GM19035 (cell line): ENCODE data around the gene PTPRN2.

Source experiments
- ATAC-seq: cut with Tn5 transposase; IDR thresholded peaks from one replicate; pipeline ENCODE4 v1.9.1; 2021; ENCODE audit not compliant: unreplicated experiment

The PTPRN2 gene

DNA sequence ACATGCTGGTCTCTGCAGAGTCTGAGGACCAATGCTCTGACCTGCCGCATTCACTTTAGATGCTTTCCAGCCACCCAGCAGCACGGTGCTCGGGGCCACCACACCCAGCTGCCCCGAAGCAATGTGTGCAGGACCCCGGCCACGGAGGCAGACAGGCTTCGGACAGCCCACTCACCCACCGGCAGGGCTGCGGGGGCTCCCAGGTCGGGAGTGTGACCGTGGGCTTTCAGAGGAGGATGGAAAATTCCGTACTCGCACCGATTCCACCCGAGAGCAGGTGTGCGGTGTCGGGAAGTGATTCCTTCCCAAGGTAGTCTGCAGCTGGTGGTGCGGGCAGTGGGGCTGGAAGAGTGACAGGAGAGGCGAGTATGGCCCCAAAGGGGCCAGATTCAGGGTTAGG lies 1059.9 kb downstream of the PTPRN2 start:
- ATAC-seq = no peak

- ATAC-seq = no peak
These were observed 1060.5 kb downstream of the PTPRN2 start for GRCh38 chr7:157526913-157527634.

- no peak for ATAC-seq
These were observed 1061.4 kb downstream of the PTPRN2 start for GRCh38 chr7:157526005-157526912.

DNA sequence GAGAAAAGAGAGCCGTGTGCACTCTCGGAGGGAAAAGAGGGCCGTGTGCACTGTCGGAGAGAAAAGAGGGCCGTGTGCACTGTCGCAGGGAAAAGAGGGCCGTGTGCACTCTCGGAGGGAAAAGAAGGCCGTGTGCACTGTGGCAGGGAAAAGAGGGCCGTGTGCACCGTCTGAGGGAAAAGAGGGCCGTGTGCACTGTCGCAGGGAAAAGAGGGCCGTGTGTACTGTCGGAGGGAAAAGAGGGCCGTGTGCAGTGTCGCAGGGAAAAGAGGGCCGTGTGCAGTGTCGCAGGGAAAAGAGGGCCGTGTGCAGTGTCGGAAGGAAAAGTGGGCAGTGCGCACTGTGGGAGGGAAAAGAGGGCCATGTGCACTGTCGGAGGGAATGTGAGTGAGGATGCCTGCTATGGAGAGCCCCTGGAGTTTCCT lies 1062.1 kb downstream of the PTPRN2 start:
- ATAC-seq = no peak

DNA sequence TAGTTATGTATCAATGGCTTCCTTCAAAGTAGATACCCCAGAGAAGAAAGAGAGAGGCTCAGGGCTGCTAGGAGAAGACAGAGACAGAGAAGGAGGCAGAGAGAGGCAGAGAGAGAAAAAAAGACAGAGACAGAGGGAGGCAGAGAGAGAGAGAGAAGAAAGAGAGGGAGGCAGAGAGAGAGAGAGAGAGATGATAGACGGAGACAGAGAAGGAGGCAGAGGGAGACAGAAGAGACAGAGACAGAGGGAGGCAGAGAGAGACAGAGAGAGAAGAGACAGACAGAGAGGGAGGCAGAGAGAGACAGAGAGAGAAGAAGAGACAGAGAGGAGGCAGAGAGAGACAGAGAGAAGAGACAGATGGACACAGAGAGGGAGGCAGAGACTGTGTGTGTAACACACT lies 1062.9 kb downstream of the PTPRN2 start:
- no peak for ATAC-seq

DNA sequence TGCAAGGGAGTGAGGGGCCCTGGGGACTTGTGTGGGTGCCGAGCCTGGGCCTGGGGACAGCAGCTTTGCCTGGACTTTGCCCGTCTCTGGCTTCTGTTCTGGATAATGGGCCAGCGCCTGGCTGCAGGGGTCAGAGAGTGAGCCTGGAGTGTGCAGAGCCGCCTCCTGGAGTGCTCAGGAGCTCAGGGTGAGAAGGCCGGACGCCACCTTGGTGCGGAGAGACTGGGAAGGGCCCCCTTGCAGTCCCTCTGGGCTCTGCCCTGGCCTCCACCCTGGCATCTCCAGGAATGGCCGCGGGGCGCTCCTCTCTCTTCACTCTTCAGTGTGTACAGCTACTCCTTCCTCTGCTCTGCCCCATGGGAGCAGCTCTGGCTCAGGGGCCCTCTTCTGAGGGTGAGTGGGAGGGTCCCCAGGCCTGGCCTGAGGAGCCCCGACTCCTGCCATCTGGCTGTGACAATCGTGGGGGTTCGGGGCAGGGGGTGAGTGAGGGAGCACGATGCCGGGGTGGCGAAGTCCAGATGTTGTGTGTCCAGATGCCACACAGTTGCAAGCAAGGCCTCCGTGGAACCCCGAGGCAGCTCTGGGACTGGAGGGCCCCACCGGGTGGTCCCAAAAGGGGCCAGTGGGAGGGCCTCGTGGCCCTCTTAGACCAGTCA lies 1063.7 kb downstream of the PTPRN2 start:
- ATAC-seq = no peak

DNA sequence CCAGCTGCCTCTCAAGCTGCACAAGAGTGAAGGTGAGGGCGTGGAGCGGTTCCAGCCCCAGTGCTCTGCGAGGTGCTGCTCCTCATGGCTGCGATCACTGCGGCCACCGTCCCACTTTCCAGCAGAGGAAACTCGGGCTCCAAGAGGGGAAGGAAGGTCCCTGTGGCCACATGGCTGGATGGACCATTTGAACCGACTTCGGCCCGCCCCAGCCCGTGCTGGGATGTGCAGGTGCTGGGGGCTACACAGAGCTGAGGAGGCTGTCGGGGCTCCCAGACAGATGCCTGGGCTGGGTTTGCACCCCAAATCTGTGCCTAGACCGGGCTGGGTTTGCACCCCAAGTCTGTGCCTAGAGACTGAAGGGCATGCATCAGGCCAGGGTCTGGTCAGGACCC lies 1064.3 kb downstream of the PTPRN2 start:
- ATAC-seq = no peak

DNA sequence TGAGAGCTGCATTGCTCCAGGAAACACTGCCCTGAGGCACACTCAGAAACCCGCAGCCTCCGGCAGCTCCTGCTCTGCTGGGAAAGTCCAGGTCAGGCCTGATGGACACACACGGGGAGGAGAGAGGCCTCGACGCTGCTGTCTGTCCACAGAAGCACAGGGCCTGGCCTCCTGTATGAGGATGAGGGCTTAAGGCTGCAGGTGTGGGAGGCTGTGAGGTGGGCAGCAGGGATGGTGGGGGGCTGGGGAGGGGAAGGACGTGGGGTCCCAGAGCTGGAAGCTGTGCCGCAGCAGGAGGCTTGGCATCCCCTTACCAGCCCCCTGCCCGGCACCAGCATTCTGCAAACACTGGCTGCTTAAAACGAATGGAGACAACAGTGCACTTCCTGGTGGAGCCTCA lies 1064.7 kb downstream of the PTPRN2 start:
- ATAC-seq = no peak

GRCh38 chr7:157522189-157522588 lies 1065.4 kb downstream of the PTPRN2 start:
- ATAC-seq = no peak

DNA sequence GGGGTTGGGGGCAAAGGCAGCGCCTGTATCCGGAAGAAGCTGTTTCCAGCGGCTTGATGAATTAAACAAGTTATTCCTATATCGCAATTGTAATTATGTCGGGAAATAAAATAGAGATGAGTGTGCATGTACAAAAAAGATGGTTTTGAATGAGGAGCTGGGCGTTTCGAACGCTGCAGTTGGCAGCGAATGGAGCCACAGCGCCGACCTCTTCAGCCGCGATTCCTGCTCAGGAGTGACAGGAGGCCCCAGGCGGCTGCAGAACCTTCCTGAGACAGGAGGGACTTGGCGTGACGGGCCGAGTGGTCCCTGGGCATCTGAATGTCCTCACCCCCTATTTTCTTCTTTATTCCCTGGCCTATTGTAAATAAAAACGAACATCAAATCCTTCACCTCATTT lies 1065.9 kb downstream of the PTPRN2 start:
- ATAC-seq = no peak

- no peak for ATAC-seq
These were observed 1066.4 kb downstream of the PTPRN2 start for GRCh38 chr7:157521061-157521731.

- peak; percentile 82 for ATAC-seq
These were observed 1067.4 kb downstream of the PTPRN2 start for GRCh38 chr7:157520249-157520648.

DNA sequence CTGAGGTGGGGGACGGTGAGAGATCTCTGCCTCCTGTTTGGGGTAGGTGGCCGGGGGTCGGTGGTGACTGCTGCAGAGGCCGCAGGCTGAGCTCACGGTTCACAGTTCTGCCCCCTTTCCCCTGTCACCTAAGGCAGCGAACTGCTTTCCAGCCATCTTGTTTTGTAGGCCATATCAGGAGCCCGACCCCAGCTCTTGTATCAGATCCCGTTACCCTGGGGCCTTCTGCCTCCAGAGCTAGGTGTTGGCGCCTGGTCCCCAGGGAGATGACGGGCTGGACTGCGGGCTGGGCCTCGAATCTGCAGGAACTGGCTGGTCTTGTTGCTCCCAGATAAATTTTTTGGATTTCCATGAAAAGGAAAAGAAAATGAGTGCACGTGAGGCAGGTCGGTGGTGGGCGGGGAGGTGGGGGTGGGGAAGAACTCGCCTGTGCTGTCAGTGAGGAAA lies 1067.8 kb downstream of the PTPRN2 start:
- ATAC-seq = no peak

- no peak for ATAC-seq
These were observed 1068.4 kb downstream of the PTPRN2 start for GRCh38 chr7:157519246-157519645.

DNA sequence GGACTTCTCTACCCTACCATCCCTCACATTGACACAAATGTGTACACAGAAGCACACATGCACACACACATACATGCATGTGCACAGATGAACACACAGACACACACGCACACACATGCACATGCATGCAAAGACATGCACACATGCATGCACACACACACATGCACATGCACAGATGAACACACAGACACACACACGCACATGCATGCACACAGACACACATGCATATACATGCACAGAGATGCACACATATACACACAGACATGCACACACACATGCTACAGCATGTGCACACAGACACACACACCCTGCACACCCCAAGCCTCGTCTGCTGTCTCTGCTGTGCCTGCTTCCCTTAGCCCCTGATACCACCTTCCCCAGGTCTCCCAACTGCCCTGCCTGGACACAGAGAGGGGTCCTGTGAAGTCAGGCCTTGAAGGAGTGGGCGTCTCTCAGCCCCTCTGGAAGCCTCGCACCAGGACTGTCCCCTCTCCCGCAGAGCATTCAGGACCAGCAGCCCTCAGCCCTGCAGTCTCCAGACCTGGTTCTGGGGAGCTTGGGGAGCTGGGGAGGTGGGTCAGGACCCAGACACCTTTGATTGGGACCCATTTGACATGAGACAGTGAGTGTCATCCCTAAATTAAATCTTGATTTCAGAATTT lies 1069.0 kb downstream of the PTPRN2 start:
- ATAC-seq = no peak

- ATAC-seq = no peak
These were observed 1069.7 kb downstream of the PTPRN2 start for GRCh38 chr7:157517782-157518513.

- no peak for ATAC-seq
These were observed 1070.5 kb downstream of the PTPRN2 start for GRCh38 chr7:157516911-157517781.

DNA sequence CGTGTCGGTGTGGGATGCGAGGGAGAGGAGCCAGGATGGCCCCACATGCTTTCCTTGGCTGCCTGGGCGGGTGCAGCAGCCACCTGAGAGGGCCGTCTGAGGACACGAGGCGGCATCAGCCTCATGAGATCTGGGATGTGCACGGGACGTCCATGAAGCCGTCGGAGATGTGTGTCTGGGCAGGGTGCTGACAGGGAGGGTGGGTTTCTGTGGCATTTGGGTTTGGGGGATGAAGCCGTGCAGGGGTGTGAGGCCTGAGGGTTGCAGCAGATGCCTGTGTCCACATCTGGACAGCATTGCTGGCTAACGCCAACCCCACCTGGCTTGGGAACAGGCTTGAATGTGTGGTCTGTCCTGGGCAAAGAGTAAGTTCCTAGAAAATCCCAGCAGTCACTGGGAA lies 1071.3 kb downstream of the PTPRN2 start:
- no peak for ATAC-seq
